GM12878 (cell line): ENCODE results near the gene HIGD2B. TPM values are rescaled to one million over a fixed set of nuclear protein-coding genes. Genes with fewer than 3 reads are reported as not detected.

Experiments
- ATAC-seq: fragments of 200-7000 bp; cut with Tn5 transposase; 3 replicates; pipeline ENCODE4 v1.9.1; 2020; ENCODE audit warnings: mild to moderate bottlenecking, moderate library complexity
- Bru-seq: library from RNA; stranded (reverse); fragments of 400-500 nt; gene quantifications from one replicate; lab custom pipeline; 2021; lab: Mats Ljungman, UMichigan
- BruChase-seq, 2 experiments: library from RNA; stranded (reverse); fragments of 400-500 nt; gene quantifications; one replicate each; lab custom pipeline; 2021; lab: Mats Ljungman, UMichigan
- BruUV-seq: library from RNA; stranded (reverse); fragments of 400-500 nt; replicated peaks from 2 replicates; lab custom pipeline; 2021; lab: Mats Ljungman, UMichigan
- CTCF ChIA-PET: fragments of 300-600 bp; sonication (Branson Sonifier 250); formaldehyde crosslinking; extraction: SDS; loops from one replicate; lab custom pipeline; 2021; ENCODE audit warnings: inconsistent platforms; lab: Yijun Ruan, JAX
- POLR2A ChIA-PET: fragments of 350-600 bp; formaldehyde crosslinking; extraction: SDS; loops from one replicate; lab custom pipeline; 2021; ENCODE audit warnings: inconsistent platforms; lab: Charles Lee
- RAD21 ChIA-PET: fragments of 300-600 bp; sonication (Branson Sonifier 250); formaldehyde crosslinking; loops from one replicate; lab custom pipeline; 2023; ENCODE audit warnings: antibody characterized with exemption; ENCODE audit not compliant: unreplicated experiment; lab: Charles Lee
- SMC1A ChIA-PET: fragments of 300-600 bp; sonication (Branson Sonifier 250); formaldehyde crosslinking; loops from one replicate; lab custom pipeline; 2023; ENCODE audit not compliant: unreplicated experiment, uncharacterized antibody; lab: Charles Lee
- DNase-seq: peaks from one replicate; pipeline ENCODE4 v3.0.0-alpha.2; 2011; ENCODE audit warnings: low read depth, low spot score
- FAIRE-seq: peaks from 3 replicates; lab custom pipeline; 2011; peaks lifted over from hg19 to GRCh38; lab: Jason Lieb, UNC
- H2AFZ ChIP-seq: 2 replicates; pipeline ENCODE4 v1.6.0; 2011; ENCODE audit warnings: low read depth, low read length, control low read depth; ENCODE audit not compliant: control insufficient read depth
- H3K27ac ChIP-seq: 2 replicates; pipeline ENCODE4 v1.5.1; 2011; ENCODE audit warnings: control low read depth; ENCODE audit not compliant: control insufficient read depth, insufficient read depth
- H3K27me3 ChIP-seq, 2 experiments: replicated peaks in 1 of 2; 2 replicates each; pipeline versions ENCODE4 v1.6.0 to v1.6.1; 2011; ENCODE audit warnings: low read length in 1 of 2; ENCODE audit not compliant: control insufficient read depth in 2 of 2, insufficient read depth in 2 of 2
- H3K36me3 ChIP-seq, 2 experiments: 2 replicates each; pipeline ENCODE4 v1.5.1; 2011; ENCODE audit warnings: low read length in 1 of 2; ENCODE audit not compliant: control insufficient read depth in 2 of 2, insufficient read depth in 2 of 2
- H3K4me1 ChIP-seq: 2 replicates; pipeline ENCODE4 v1.6.1; 2011; ENCODE audit warnings: mild to moderate bottlenecking, low read length, moderate library complexity, mixed read lengths; ENCODE audit not compliant: control insufficient read depth, insufficient read depth
- H3K4me2 ChIP-seq: 2 replicates; pipeline ENCODE4 v1.6.0; 2011; ENCODE audit warnings: control low read depth; ENCODE audit not compliant: control insufficient read depth, insufficient read depth
- H3K4me3 ChIP-seq: fragments of 200-600 bp; sonication (generic); 2 replicates; pipeline ENCODE4 v1.5.1; 2016
- H3K79me2 ChIP-seq: 2 replicates; pipeline ENCODE4 v1.6.0; 2011; ENCODE audit warnings: low read length; ENCODE audit not compliant: control insufficient read depth, insufficient read depth
- H3K9ac ChIP-seq: 2 replicates; pipeline ENCODE4 v1.8.0; 2011; ENCODE audit warnings: low read length, control low read depth, mixed read lengths; ENCODE audit not compliant: control insufficient read depth, insufficient read depth
- H3K9me3 ChIP-seq: replicated peaks from 3 replicates; pipeline ENCODE4 v1.5.1; 2011; ENCODE audit warnings: mild to moderate bottlenecking, low read length; ENCODE audit not compliant: control insufficient read depth, insufficient read depth
- H4K20me1 ChIP-seq: 2 replicates; pipeline ENCODE4 v1.6.0; 2011; ENCODE audit not compliant: control insufficient read depth, insufficient read depth
- BACH1 ChIP-seq: fragments of 450-650 bp; IDR thresholded peaks from 2 replicates; pipeline ENCODE4 v1.6.1; 2017; ENCODE audit warnings: mild to moderate bottlenecking, borderline replicate concordance
- CHD4 ChIP-seq: fragments of 200-600 bp; sonication (generic); IDR thresholded peaks from 2 replicates; pipeline ENCODE4 v1.6.1; 2016; ENCODE audit warnings: mild to moderate bottlenecking
- CREM ChIP-seq: IDR thresholded peaks from 2 replicates; pipeline ENCODE4 v1.6.1; 2014; ENCODE audit warnings: antibody characterized with exemption, low read depth
- EP300 ChIP-seq, 2 experiments: fragments of 150-350 bp in 1 of 2; IDR thresholded peaks; 2 replicates each; pipeline ENCODE4 v1.6.1; 2011 to 2012; ENCODE audit warnings: low read depth in 2 of 2, low read length in 2 of 2, borderline replicate concordance in 1 of 2, improper control_type of control experiment in 1 of 2, inconsistent platforms in 1 of 2; ENCODE audit not compliant: control insufficient read depth in 1 of 2
- ETV6 ChIP-seq, 2 experiments: fragments of 450-650 bp in 1 of 2; IDR thresholded peaks in 1 of 2; conservative IDR thresholded peaks in 1 of 2; 2 replicates each; pipeline ENCODE4 v1.6.1; 2014; ENCODE audit warnings: antibody characterized with exemption in 1 of 2, borderline replicate concordance in 1 of 2, low read depth in 1 of 2, mild to moderate bottlenecking in 1 of 2, moderate library complexity in 1 of 2
- GABPA ChIP-seq: IDR thresholded peaks from 2 replicates; pipeline ENCODE4 v1.6.1; 2014; ENCODE audit warnings: antibody characterized with exemption, low read depth, mild to moderate bottlenecking, inconsistent platforms
- IKZF1 ChIP-seq: fragments of 450-650 bp; conservative IDR thresholded peaks from 2 replicates; pipeline ENCODE4 v1.6.1; 2017; ENCODE audit warnings: antibody characterized with exemption, mild to moderate bottlenecking
- IKZF2 ChIP-seq, 2 experiments: fragments of 450-650 bp; IDR thresholded peaks; 2 replicates each; pipeline ENCODE4 v1.6.1; 2017; ENCODE audit warnings: mild to moderate bottlenecking in 2 of 2, moderate library complexity in 2 of 2
- KLF5 ChIP-seq: fragments of 450-650 bp; IDR thresholded peaks from 2 replicates; pipeline ENCODE4 v1.6.1; 2014; ENCODE audit warnings: mild to moderate bottlenecking; ENCODE audit not compliant: partially characterized antibody
- NFYB ChIP-seq: IDR thresholded peaks from 2 replicates; pipeline ENCODE4 v1.6.1; 2011; ENCODE audit warnings: low read depth, mild to moderate bottlenecking, low read length, improper control_type of control experiment, moderate library complexity; ENCODE audit not compliant: insufficient read depth
- NR2F1 ChIP-seq: fragments of 450-650 bp; conservative IDR thresholded peaks from 2 replicates; pipeline ENCODE4 v1.6.1; 2017; ENCODE audit warnings: mild to moderate bottlenecking
- POLR2AphosphoS2 ChIP-seq: IDR thresholded peaks from 2 replicates; pipeline ENCODE4 v1.6.1; 2011; ENCODE audit warnings: low read depth, mild to moderate bottlenecking, low read length, improper control_type of control experiment, moderate library complexity
- RB1 ChIP-seq: fragments of 450-650 bp; formaldehyde crosslinking; IDR thresholded peaks from 2 replicates; pipeline ENCODE4 v1.6.1; 2017; ENCODE audit warnings: mild to moderate bottlenecking, borderline replicate concordance
- ZNF687 ChIP-seq: fragments of 450-650 bp; IDR thresholded peaks from 2 replicates; pipeline ENCODE4 v1.6.1; 2017; ENCODE audit warnings: mild to moderate bottlenecking, moderate library complexity
- WGBS: methylation state at CpG from one replicate; pipeline ENCODE4 v1.1.6; 2016; ENCODE audit warnings: low lambda C conversion rate; ENCODE audit not compliant: insufficient replicate concordance, insufficient coverage; ENCODE audit errors: missing lambda C conversion rate; 5-methylcytosine and 5-hydroxymethylcytosine counted together
- in situ Hi-C: fragments of 300-500 bp; cut with MboI; formaldehyde crosslinking; loops from 9 replicates; pipeline ENCODE4 v1.14.3; 2018; ENCODE audit warnings: mixed read lengths
- intact Hi-C: fragments of 100-400 bp; cut with micrococcal nuclease; formaldehyde crosslinking; loops from one replicate; pipeline ENCODE4 v1.14.2; 2022; ENCODE audit not compliant: unreplicated experiment
- long read RNA-seq, 2 experiments: library from polyadenylated mRNA; unstranded; transcript quantifications; one replicate each; pipeline ENCODE4 v2.0.0, GENCODE V29; 2019 to 2020
- polyA minus RNA-seq, 3 experiments: library from RNA; depleted of rRNA, polyadenylated mRNA; stranded (reverse); fragments of >200 nt; gene quantifications; 2 replicates each; pipeline ENCODE4 v1.2.3, GENCODE V29; 2011
- polyA plus RNA-seq, 11 experiments: library from polyadenylated mRNA; depleted of rRNA in 4 of 11; unstranded in 6 of 11; stranded (reverse) in 5 of 11; fragments of >200 nt; fragmentation: Nextera tagmentation in 4 of 11; fragmentation: Illumina TruSeq in 1 of 11; extraction: Ambion mirVana in 4 of 11; extraction: Trizol in 1 of 11; gene quantifications; 1 replicate in 1 of 11; 2 replicates in 10 of 11; pipeline versions ENCODE4 v1.2.1 to v1.2.3, GENCODE V29; 2011 to 2016; ENCODE audit warnings: inconsistent platforms in 2 of 11, missing spikeins in 2 of 11, low read depth in 1 of 11
- total RNA-seq, 4 experiments: library from RNA; depleted of rRNA in 3 of 4; stranded (reverse); fragments of >200 nt in 3 of 4; fragmentation: Illumina TruSeq in 1 of 4; extraction: Trizol in 1 of 4; gene quantifications; 2 replicates each; pipeline versions ENCODE4 v1.2.1 to v1.2.3, GENCODE V29; 2013 to 2021

Gene HIGD2B
- total RNA-seq (2013; cell fraction: nucleolus; rRNA removed) = 0.38 TPM in 1 of 2 replicates, not detected in the other
- total RNA-seq (2014; rRNA removed) = 0.38 and 0.56 TPM in 2 replicates
- total RNA-seq (2014; rRNA removed; fragmentation: Illumina TruSeq; extraction: Trizol) = not detected in 2 replicates
- 0.24 TPM in 1 of 2 replicates, not detected in the other for total RNA-seq (2021)
- polyA plus RNA-seq (2011; ENCODE audit: low read depth) = not detected
- not detected in 2 replicates for polyA plus RNA-seq (2011; rRNA removed)
- 0.04 TPM in 1 of 2 replicates, not detected in the other for polyA plus RNA-seq (2011; cell fraction: cytosol; rRNA removed)
- 0.13 TPM in 1 of 2 replicates, not detected in the other for polyA plus RNA-seq (2011; cell fraction: nucleus; rRNA removed)
- polyA plus RNA-seq (2012) = not detected in 2 replicates
- not detected in 2 replicates for polyA plus RNA-seq (2014; fragmentation: Illumina TruSeq; extraction: Trizol)
- polyA plus RNA-seq (2014; fragmentation: Nextera tagmentation; extraction: Ambion mirVana) = under 1 TPM in 1 of 2 experiments, not detected in 1; 0.10 TPM
- not detected in 2 replicates for polyA plus RNA-seq (2014; rRNA removed)
- not detected for polyA plus RNA-seq (2016; fragmentation: Nextera tagmentation; extraction: Ambion mirVana)
- polyA minus RNA-seq (2011; rRNA and poly(A)+ RNA removed) = 0.22 and 0.36 TPM in 2 replicates
- not detected in 2 replicates for polyA minus RNA-seq (2011; cell fraction: cytosol; rRNA and poly(A)+ RNA removed)
- polyA minus RNA-seq (2011; cell fraction: nucleus; rRNA and poly(A)+ RNA removed) = 2.5 and 2.7 TPM in 2 replicates
- percentile 35 among the genes with signal in this experiment for Bru-seq, nascent RNA
- percentile 24 among the genes with signal in this experiment for BruChase-seq, experiment 1, labeled RNA remaining after a 6-hour chase
- percentile 28 among the genes with signal in this experiment for BruChase-seq, experiment 2, labeled RNA remaining after a 2-hour chase
- long read RNA-seq, experiment 1 = 0 reads
- long read RNA-seq, experiment 2 = 0 reads

- in situ Hi-C loops (no loop called here), intact Hi-C loops (loop anchor here (2.0 kb wide), 1 partner anchor 97 kb away; the partner anchor contains the start of gene ADPGK)
- peak within 1 kb of the TSS; percentile 79 for H3K4me2 ChIP-seq
- H2AFZ ChIP-seq = peak within 1 kb of the TSS; percentile 98
- H3K79me2 ChIP-seq = no peaks in the 10 kb centered on the region
- ChIA-PET POLR2A (interaction anchor here (0.6 kb wide), 1 partner anchor 87 kb away, joined by 5 read pairs; no protein-coding TSS in a partner anchor), SMC1A (interaction anchor here (0.7 to 1.4 kb wide), 2 partner anchors 96 to 213 kb away, joined by 3 read pairs; no protein-coding TSS in a partner anchor), RAD21 (no interaction called here), CTCF (interaction anchor here (0.7 to 1.9 kb wide), 5 partner anchors 10 to 151 kb away, joined by 3 to 10 read pairs (median 5); no protein-coding TSS in a partner anchor)
- FAIRE-seq (peak; percentile 93), ATAC-seq (peak; percentile 99), DNase-seq (peak; percentile 70)
- peak within 1 kb of the TSS; percentile 84 for H3K9ac ChIP-seq
- H3K9me3 ChIP-seq = no peaks in the 10 kb centered on the region
- peak within 1 kb of the TSS; percentile 84 for H3K4me3 ChIP-seq
- H3K27ac ChIP-seq = peak within 1 kb of the TSS; percentile 73
- TSS peak; percentile 89 for BruUV-seq
- no peaks in the 10 kb centered on the region for H3K36me3 ChIP-seq
- no peaks in the 10 kb centered on the region for H3K4me1 ChIP-seq
- 2% methylated on average over 49 of the region's 49 CpGs for WGBS
- H4K20me1 ChIP-seq = no peaks in the 10 kb centered on the region
- no peaks in the 10 kb centered on the region for H3K27me3 ChIP-seq
- peak in 1 of 2 experiments; percentile 90; a peak in 2 of 4 replicates for TF ChIP-seq ETV6 (conservative IDR thresholded peaks at IDR 0.05 in 1 of 2, IDR thresholded peaks at IDR 0.05 in 1 of 2; ENCODE audit: borderline replicate concordance in 1 of 2, low read depth in 1 of 2)
- TF ChIP-seq RB1 = peak; percentile 41; the same call in 1 of the 2 replicates
- TF ChIP-seq IKZF1 = peak; percentile 79
- TF ChIP-seq GABPA = peak; percentile 87
- TF ChIP-seq CREM = peak; percentile 69; the same call in 1 of the 2 replicates
- TF ChIP-seq POLR2AphosphoS2 = peak; percentile 77
- TF ChIP-seq ZNF687 = peak; percentile 70; the same call in 1 of the 2 replicates
- TF ChIP-seq BACH1 = 0 out of 2 replicates have a peak, but pooled peaks have one; percentile 36
- peak; percentile 6 to 51; a peak in 2 of 4 replicates for TF ChIP-seq IKZF2 (IDR thresholded peaks at IDR 0.05)
- peak; percentile 95 for TF ChIP-seq KLF5
- TF ChIP-seq NFYB = no peak
- TF ChIP-seq NR2F1 = no peak; the same call in 1 of the 2 replicates
- no peak for TF ChIP-seq EP300 (IDR thresholded peaks at IDR 0.05; ENCODE audit: borderline replicate concordance in 1 of 2, control insufficient read depth in 1 of 2, low read depth in 2 of 2, low read length in 2 of 2)
- no peak for TF ChIP-seq CHD4
Observed at GRCh38 chr15:72685925-72686794, at the start of gene HIGD2B, which contains the start of gene BBS4. Gene HIGD2B, minus strand, starts transcription at chr15:72686182. Its CDS starts 9,808 bp downstream, at chr15:72676374. Gene BBS4, plus strand, starts transcription at chr15:72686207. Its CDS starts 21 bp downstream, at chr15:72686228.
